ENCODE measurements around the gene NT5M.
"Not testable (repeated sequence)": the region's sequence is repeated elsewhere in the genome, so short reads cannot be mapped to it uniquely, and the experiment has no call there.

Gene NT5M

DNA sequence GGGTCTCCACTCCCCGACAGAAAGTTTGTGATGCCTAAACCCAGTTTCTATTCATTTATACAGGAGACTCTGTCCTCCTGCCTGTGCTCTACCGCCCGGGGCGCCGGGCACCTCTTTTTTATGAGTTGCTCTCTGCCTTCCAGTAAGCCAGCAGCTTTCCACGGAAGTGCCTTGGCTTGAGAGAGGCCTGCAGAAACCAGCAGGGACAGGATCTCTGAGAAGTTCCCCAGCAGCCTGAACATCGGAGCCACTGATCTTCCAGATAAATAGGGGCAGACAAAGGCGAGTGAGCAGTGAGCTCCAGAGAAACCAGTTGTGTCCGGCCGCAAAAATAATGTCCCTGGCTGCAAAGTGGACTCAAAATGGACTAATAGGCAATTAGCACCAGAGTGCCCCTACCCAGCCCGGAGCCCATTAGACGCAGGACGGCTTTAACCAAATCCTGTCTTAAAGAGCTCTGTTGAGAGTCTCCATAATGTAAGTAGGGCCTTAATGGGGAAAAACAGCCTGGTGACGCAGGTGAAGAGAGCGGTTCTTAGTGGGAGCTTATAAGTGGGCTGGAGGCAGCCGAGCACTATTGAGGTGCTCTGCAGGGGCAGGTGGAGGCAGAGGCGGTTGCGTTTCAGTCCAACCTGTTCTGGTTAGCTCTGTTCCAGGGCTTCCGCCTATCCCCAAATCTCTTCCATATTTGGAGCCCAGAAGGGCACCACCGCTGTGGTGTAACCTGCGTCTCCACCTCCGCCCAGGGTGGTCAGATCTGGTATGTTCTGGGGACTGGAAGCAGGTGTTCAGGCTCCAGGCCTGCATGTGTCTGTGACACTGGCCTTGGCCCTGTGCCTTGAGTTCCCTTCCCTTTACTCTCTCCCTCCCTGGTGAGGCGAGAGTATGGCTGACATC lies 74.1 kb downstream of the NT5M start:
- no peak for DNase-seq

GRCh38 chr17:17379197-17379991 lies 76.2 kb downstream of the NT5M start:
- no peak for DNase-seq

- no peak for DNase-seq
Observed at GRCh38 chr17:17380145-17380925, 77.2 kb downstream of the NT5M start.

DNA sequence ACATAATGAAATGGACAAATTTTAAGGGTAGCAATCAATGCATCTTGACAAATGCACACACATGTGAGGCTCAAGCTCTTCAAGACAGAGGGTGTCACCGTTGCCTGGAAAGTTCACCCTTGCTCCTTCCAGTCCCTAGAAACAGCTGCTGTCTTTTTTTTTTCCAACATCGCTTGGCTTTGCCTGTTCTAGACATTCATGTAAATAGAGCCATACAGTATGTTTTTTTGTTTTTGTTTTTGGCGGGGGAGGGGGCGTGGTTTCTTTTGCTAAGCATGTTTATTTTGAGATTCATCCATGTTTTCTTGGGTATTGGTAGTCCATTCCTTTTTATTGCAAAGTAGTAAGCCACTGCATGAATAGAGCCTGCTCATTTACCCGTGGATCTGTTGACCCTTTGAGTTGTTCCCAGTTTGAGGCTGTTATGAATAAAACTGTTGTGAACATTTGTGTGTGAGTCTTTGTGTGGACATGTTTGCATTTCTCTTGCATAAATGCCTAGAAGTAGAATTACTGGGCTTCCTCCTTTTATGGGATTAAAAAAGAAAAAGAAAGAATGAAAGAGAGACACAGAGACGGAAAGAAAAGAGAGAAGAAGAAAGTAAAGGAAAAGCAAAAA lies 78.4 kb downstream of the NT5M start:
- DNase-seq, result no peak

DNA sequence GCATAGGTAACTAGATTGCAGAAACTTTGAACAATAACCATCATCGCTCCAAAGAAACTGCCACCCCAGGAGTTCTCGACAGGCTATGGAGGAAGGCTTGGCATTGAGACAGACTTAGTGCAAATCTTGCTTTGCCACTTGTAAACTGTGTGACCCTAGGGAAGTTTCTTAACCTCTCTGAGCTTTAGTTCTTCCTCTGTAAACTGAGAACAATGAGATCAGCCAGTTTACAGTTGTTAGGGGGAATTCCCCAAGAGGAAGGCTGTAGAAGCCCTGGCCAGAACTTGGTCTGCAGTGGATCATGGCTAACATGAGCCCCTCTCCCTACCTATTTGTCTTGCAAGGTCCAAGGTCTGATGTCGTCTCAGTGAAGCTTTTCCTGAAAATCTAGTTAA lies 78.9 kb downstream of the NT5M start:
- DNase-seq, result no peak

DNA sequence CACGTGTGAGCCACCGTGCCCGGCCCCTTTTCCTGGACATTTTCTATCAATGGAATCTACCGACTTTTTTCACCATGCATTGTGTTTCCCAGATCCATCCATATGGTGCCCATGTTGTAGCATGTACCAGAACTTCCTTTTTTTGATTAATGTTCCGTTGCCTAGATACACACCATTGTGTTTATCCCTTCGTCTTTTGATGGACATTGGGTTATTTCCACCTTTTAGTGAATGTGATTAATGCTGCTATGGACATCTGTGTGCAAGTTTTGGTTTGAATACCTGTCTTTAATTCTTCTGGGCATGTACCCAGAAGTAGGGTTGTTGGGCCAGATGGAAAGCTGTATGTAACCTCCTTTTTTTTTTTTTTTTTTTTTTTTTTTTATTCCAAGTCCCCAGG lies 79.8 kb downstream of the NT5M start:
- DNase-seq, result no peak

- DNase-seq, result not testable (repeated sequence)
Observed at GRCh38 chr17:17383431-17384290, 80.5 kb downstream of the NT5M start.

- no peak for DNase-seq
Observed at GRCh38 chr17:17384291-17384615, 81.1 kb downstream of the NT5M start.

DNA sequence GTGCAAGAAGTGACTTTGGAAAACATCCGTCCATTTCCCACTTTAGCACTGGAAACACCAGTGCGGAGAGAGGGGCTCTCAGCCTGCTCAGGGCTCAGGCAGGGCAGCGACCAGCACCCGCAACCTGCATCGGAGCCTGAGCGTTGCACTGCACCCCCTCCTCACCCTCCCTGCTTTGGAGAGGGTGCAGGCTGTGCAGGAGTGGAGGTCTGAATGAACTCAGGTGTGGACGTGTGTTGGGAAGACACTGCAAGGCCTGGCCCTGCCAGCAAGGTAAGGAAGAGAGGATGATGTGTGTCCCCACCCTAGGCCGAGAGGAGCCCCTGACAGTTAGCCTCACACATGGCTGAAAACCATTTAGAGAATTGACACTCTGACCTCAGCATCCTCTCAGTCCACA lies 81.8 kb downstream of the NT5M start:
- no peak for DNase-seq

- DNase-seq, result no peak
Observed at GRCh38 chr17:17385491-17385890, 82.3 kb downstream of the NT5M start.

DNA sequence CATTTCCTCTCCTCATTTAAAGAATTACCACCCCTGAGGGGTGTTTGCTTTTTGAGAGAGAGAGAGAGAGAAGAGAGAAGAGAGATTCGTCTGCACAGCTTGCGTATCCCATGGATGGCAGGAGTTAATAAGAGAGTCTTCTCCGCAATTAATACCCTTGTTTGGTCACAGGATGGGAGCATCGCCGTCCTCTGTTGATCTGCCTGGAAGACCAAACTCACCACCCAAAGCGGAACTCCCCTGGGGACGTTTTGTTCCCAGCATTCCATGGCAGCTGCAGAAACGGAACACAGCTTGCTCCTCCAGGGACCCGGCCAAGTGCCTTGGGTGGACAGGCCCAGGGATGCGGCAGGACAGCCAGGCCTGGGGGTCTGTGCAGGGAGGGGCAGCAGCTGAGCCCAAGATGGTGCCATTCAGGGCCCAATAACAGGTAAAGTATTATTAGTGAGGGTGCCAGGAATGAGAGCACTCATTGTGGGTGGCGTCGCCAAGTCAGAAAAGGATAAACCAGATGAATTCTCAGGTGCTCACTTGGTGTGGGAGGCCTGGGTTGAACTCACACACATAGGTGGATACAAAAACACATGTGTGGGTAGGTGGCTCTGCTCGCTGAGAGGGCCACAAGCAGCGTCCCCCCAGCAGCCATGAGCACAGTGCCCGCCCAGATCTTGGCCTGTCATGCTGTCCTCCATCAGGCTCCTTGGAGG lies 83.1 kb downstream of the NT5M start:
- no peak for DNase-seq

DNA sequence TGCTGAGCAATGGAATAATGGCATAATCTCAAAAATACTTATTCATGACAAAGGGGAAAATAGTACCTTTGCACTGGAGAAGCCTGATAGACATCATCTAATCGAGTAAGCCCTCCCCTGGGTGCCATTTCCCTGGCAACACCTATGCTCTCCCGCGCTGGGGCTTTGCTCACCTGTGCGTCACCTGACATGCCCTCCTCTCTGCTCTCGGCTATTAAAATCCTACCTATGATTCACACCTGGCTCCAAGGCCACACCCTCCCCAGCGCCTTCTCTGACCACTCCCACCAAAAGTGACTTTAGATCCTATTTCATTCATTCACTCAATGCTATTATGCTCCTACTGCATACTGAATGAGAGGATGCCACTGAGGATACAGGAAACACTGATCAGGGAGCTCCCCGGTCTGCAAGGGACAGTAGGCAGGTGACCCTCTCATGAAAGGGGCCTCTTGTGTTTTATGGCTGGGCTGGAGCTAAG lies 83.9 kb downstream of the NT5M start:
- DNase-seq, result no peak

DNA sequence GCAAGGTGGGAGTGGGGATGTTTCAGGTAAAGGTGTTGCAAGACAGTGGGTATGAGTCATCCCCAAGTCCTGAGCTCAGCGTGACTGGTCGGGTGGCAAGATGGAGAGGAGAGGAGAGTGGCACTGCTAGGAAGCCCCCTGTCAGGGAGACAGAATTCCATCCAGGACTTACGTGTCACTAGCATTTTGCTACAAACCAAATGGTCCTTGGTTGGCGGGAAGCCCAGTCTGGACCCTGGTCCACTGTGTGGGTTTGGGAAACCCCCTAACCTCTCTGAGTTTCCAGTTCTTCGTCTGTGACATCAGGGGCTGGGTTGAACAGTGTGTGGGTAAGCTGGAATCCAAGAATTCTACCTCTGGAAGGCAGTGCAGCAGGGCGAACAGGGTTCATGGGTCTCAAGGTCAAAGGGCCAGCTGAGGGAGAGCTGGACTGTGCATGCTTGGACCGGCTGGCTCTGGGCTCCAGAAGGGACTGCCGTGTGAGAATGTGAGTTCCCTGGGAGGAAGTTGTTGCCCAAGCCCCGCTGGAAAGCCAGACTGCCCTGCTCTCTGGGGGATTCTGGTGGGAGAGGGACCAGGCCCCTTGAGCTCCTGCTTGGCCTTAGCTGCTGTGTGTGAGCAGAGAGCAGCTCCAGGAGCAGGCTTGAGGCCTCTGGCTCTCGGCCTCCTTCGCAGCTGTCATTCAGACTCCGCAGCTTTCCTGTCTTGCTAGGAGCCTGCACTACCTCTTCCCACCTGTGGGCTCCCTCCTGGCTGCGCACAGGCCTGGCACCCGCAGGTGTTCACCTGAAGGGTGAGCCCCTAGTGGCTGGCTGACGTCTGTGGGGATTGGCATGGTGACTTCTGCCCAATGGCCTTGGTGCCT lies 84.6 kb downstream of the NT5M start:
- no peak for DNase-seq

DNA sequence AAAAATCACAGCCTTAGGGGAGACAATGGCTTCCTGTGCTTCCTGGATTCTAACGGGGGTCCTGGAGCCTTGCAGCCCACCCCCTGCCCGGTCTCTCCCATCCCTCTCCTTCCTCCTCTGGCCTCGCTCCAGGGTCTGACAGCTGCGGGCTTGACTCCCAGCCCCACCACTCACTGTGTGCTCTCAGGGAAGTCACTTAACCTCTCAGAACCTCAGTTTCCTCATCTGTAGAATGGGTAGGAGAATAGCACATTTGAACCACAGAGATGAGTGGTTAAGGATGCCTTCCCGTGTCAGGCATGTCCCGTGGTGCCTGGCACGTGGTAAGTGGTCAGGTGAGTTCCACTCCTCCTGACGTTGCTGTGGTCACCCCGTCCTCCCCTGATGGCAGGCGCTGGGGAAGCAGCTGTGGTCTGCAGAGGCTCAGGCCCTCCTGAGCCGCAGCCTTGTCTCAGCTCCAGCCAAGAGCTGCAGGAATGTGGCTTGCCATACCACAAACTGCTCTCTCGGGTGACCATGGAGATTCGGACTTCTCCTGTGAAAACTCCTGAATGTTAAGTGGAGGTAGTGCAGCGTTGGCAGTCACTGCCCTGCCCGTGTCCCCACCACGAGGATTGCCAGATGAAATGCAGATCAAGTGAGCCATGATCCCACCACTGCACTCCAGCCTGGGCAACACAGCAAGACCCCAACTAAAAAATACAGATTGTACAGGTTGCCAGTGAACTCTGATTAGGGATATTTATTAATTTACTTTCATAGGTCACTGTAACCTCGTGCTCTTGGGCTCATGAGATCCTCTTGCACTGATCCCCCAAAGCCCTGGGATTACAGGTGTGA lies 85.7 kb downstream of the NT5M start:
- no peak for DNase-seq

- DNase-seq, result no peak
Observed at GRCh38 chr17:17391668-17392370, 88.6 kb downstream of the NT5M start.

DNA sequence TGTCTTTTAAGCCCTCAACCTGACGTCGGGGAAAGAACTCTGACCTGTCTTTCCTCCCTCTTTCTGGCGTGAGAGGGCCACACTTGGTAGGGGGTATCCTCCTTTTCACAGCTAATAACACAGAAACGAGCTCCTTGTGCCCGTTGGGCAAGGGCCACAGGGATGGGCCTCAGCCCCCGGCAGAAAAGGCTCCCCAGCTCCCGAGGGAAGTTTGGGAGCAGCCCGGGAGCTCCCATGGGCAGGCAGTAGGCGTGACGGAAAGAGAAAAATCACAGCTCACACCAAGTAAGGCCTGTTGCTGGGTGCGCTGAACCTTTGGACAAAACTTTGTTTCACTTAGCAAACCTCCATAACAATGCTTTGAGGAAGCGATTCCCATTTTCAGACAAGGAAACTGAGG lies 90.8 kb downstream of the NT5M start:
- no peak for DNase-seq

GRCh38 chr17:17394494-17394893 lies 91.3 kb downstream of the NT5M start:
- no peak for DNase-seq

DNA sequence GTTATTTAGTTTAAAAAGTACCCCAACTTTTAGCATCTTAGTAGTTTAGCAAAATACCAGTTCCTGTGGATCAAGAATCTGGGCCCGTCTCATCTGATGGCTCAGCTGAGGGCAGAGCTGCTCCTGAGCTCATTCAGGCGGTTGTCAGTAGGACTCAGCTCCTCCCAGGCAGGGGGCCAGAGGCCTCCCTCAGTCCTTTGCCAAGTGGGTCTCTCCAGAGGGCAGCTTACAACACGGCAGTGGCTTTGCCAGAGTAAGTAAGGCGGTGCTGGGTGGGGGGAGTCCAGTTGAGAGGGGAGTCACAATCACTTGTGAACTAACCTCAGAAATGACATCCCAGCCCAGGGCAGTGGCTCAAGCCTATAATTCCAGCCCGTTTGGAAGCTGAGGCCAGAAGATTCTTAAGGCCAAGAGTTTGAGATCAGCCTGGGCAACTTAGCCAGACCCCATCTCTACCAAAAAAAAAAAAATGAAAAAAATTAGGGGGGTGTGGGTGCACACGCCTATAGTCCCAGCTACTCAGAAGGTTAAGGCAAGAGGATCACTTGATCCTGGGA lies 92.2 kb downstream of the NT5M start:
- DNase-seq, result no peak

Measured in right hindlimb (tissue), 1 donor.